HEK293 (cell line): ENCODE measurements around the gene PPP2R5D.

ENCODE experiments used
- ELK4 ChIP-seq: IDR thresholded peaks from 2 replicates; pipeline ENCODE4 v1.6.1; 2011; ENCODE audit warnings: mild to moderate bottlenecking, low read depth, low read length, borderline replicate concordance
- PATZ1 ChIP-seq: fragments of 450-650 bp; formaldehyde crosslinking; IDR thresholded peaks from 2 replicates; pipeline ENCODE4 v1.5.1; 2016; ENCODE audit warnings: missing biosample characterization, missing genetic modification characterization
- PRDM10 ChIP-seq: fragments of 450-650 bp; formaldehyde crosslinking; IDR thresholded peaks from 2 replicates; pipeline ENCODE4 v1.5.1; 2016; ENCODE audit warnings: missing biosample characterization, missing genetic modification characterization
- REPIN1 ChIP-seq: fragments of 450-650 bp; formaldehyde crosslinking; IDR thresholded peaks from 2 replicates; pipeline ENCODE4 v1.5.1; 2017; ENCODE audit warnings: missing biosample characterization, missing genetic modification characterization, low read depth
- REST ChIP-seq: fragments of 450-650 bp; formaldehyde crosslinking; IDR thresholded peaks from 2 replicates; pipeline ENCODE4 v1.5.1; 2016; ENCODE audit warnings: missing biosample characterization, missing genetic modification characterization
- SP2 ChIP-seq: fragments of 450-650 bp; formaldehyde crosslinking; IDR thresholded peaks from 2 replicates; pipeline ENCODE4 v1.5.1; 2016; ENCODE audit warnings: missing biosample characterization, missing genetic modification characterization
- WT1 ChIP-seq: fragments of 450-650 bp; formaldehyde crosslinking; IDR thresholded peaks from 2 replicates; pipeline ENCODE4 v1.5.1; 2016; ENCODE audit warnings: missing biosample characterization, missing genetic modification characterization
- ZBTB20 ChIP-seq: fragments of 450-650 bp; formaldehyde crosslinking; IDR thresholded peaks from 2 replicates; pipeline ENCODE4 v1.5.1; 2016; ENCODE audit warnings: missing biosample characterization, missing genetic modification characterization
- ZBTB48 ChIP-seq: fragments of 450-650 bp; formaldehyde crosslinking; IDR thresholded peaks from 2 replicates; pipeline ENCODE4 v1.5.1; 2016; ENCODE audit warnings: missing biosample characterization, missing genetic modification characterization
- ZBTB49 ChIP-seq: fragments of 450-650 bp; formaldehyde crosslinking; IDR thresholded peaks from 2 replicates; pipeline ENCODE4 v1.5.1; 2016; ENCODE audit warnings: missing biosample characterization, missing genetic modification characterization, low read depth
- ZIC2 ChIP-seq: fragments of 450-650 bp; formaldehyde crosslinking; IDR thresholded peaks from 2 replicates; pipeline ENCODE4 v1.5.1; 2016; ENCODE audit warnings: missing biosample characterization, missing genetic modification characterization
- ZNF202 ChIP-seq: fragments of 450-650 bp; formaldehyde crosslinking; IDR thresholded peaks from 2 replicates; pipeline ENCODE4 v1.5.1; 2016; ENCODE audit warnings: missing biosample characterization, missing genetic modification characterization, borderline replicate concordance
- ZNF239 ChIP-seq: fragments of 450-650 bp; formaldehyde crosslinking; IDR thresholded peaks from 2 replicates; pipeline ENCODE4 v1.5.1; 2016; ENCODE audit warnings: missing biosample characterization, missing genetic modification characterization
- ZNF549 ChIP-seq: fragments of 450-650 bp; IDR thresholded peaks from 2 replicates; pipeline ENCODE4 v1.5.1; 2018; ENCODE audit warnings: missing biosample characterization, missing genetic modification characterization, mild to moderate bottlenecking, inconsistent platforms, moderate library complexity
- ZNF600 ChIP-seq: fragments of 450-650 bp; formaldehyde crosslinking; IDR thresholded peaks from 2 replicates; pipeline ENCODE4 v1.5.1; 2016; ENCODE audit warnings: missing biosample characterization, missing genetic modification characterization
- ZNF701 ChIP-seq: fragments of 450-650 bp; formaldehyde crosslinking; IDR thresholded peaks from 2 replicates; pipeline ENCODE4 v1.5.1; 2016; ENCODE audit warnings: missing biosample characterization, missing genetic modification characterization
- ZSCAN5A ChIP-seq: fragments of 450-650 bp; formaldehyde crosslinking; IDR thresholded peaks from 2 replicates; pipeline ENCODE4 v1.5.1; 2016; ENCODE audit warnings: missing biosample characterization, missing genetic modification characterization

Gene PPP2R5D

GRCh38 chr6:42978487-42978838 is 5.9 kb upstream of the PPP2R5D start (continued):
- TF ChIP-seq PRDM10 (tag by site-specific recombination): 0 out of 2 replicates have a peak, but pooled peaks have one; percentile 32
- TF ChIP-seq REST (tag by site-specific recombination): no peak
- TF ChIP-seq ELK4: no peak
- TF ChIP-seq ZBTB20 (tag by site-specific recombination): peak; percentile 76; the same call in 1 of the 2 replicates
- TF ChIP-seq REPIN1 (tag by site-specific recombination): no peak
- TF ChIP-seq ZNF600 (tag by site-specific recombination): no peak
- 0 out of 2 replicates have a peak, but pooled peaks have one; percentile 19 for TF ChIP-seq ZSCAN5A (tag by site-specific recombination)
- no peak for TF ChIP-seq ZNF701
- TF ChIP-seq SP2 (tag by site-specific recombination): no peak
- TF ChIP-seq ZBTB48 (tag by site-specific recombination): peak; percentile 47; the same call in 1 of the 2 replicates
- no peak for TF ChIP-seq ZNF202 (tag by site-specific recombination)
- no peak for TF ChIP-seq ZBTB49 (tag by site-specific recombination)
- TF ChIP-seq PATZ1 (tag by site-specific recombination): peak; percentile 25
- no peak for TF ChIP-seq ZNF239 (tag by site-specific recombination)
- peak; percentile 53; the same call in 1 of the 2 replicates for TF ChIP-seq ZIC2 (tag by site-specific recombination)
- peak; percentile 21; the same call in 1 of the 2 replicates for TF ChIP-seq WT1 (tag by site-specific recombination)
- no peak for TF ChIP-seq ZNF549 (tag by site-specific recombination)
- TF ChIP-seq, all 188 proteins: peak for 15
